HG02678 (cell line): Measurements from ENCODE around the gene ATP2B2.

ENCODE experiments used
- ATAC-seq: cut with Tn5 transposase; IDR thresholded peaks from one replicate; pipeline ENCODE4 v1.9.1; 2021; ENCODE audit warnings: mild to moderate bottlenecking, moderate library complexity; ENCODE audit not compliant: unreplicated experiment

Gene ATP2B2

GRCh38 chr3:10286596-10287295 lies 218.6 kb downstream of the ATP2B2 start:
- ATAC-seq: no peak

- ATAC-seq: no peak
Measured at GRCh38 chr3:10286133-10286524, 219.3 kb downstream of the ATP2B2 start.

- no peak for ATAC-seq
Measured at GRCh38 chr3:10285272-10286132, 219.9 kb downstream of the ATP2B2 start.

- no peak for ATAC-seq
Measured at GRCh38 chr3:10284496-10284895, 220.9 kb downstream of the ATP2B2 start.

GRCh38 chr3:10283638-10284037 lies 221.7 kb downstream of the ATP2B2 start:
- no peak for ATAC-seq

- ATAC-seq: no peak
Measured at GRCh38 chr3:10281951-10282350, 223.4 kb downstream of the ATP2B2 start.

- no peak for ATAC-seq
Measured at GRCh38 chr3:10280571-10280970, 224.8 kb downstream of the ATP2B2 start.

GRCh38 chr3:10280177-10280529 lies 225.2 kb downstream of the ATP2B2 start:
- no peak for ATAC-seq

GRCh38 chr3:10279384-10280176 lies 225.8 kb downstream of the ATP2B2 start:
- no peak for ATAC-seq

- no peak for ATAC-seq
Measured at GRCh38 chr3:10278501-10278900, 226.9 kb downstream of the ATP2B2 start.

- no peak for ATAC-seq
Measured at GRCh38 chr3:10277115-10277625, 228.2 kb downstream of the ATP2B2 start.

GRCh38 chr3:10274601-10275000 lies 230.8 kb downstream of the ATP2B2 start:
- no peak for ATAC-seq
